HG03571 (cell line): Measurements from ENCODE around the gene LLGL1.
"Not testable (repeated sequence)": the region's sequence is repeated elsewhere in the genome, so short reads cannot be mapped to it uniquely, and the experiment has no call there.

Source experiments
- ATAC-seq: cut with Tn5 transposase; IDR thresholded peaks from one replicate; pipeline ENCODE4 v1.9.1; 2021; ENCODE audit not compliant: unreplicated experiment

Gene LLGL1

DNA sequence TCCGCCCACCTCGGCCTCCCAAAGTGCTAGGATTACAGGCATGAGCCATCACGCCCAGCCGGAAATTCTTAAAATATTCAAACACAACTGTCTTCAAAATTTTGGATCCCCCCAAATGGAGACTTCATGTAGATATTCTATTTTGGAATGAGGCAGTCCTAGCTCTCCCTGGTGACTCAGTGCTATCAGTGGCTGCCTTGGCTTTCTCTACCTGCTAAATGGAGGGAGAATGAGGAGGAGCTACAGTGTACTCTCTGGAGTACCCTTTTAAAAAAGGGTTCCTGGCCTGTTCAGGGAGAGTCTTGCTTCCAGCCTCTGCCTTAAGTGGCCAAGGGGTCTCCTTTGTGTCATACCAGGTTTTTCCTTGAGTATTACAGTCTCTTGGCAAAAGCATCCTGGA, 31.0 kb upstream of the LLGL1 start:
- no peak for ATAC-seq

GRCh38 chr17:18194804-18195203, 30.6 kb upstream of the LLGL1 start:
- no peak for ATAC-seq

DNA sequence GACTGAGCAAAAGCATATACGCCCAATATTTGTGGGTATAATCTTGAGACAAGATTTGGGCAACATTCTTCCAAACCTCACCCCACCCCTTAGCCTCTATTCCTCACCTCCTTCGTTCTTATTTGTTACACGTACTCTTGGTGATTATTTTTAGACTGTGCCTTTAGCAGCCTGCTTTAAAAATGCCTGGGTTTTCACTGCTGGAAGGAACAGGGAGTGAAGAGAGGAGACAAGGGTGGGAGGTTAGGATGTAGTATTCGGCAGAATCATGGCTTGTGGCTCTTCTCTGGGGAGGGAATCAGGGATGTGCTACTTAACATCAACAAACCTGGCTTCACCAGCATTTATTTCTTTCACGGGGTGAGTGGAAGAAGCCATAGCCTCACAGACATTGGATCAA, 30.2 kb upstream of the LLGL1 start:
- no peak for ATAC-seq

DNA sequence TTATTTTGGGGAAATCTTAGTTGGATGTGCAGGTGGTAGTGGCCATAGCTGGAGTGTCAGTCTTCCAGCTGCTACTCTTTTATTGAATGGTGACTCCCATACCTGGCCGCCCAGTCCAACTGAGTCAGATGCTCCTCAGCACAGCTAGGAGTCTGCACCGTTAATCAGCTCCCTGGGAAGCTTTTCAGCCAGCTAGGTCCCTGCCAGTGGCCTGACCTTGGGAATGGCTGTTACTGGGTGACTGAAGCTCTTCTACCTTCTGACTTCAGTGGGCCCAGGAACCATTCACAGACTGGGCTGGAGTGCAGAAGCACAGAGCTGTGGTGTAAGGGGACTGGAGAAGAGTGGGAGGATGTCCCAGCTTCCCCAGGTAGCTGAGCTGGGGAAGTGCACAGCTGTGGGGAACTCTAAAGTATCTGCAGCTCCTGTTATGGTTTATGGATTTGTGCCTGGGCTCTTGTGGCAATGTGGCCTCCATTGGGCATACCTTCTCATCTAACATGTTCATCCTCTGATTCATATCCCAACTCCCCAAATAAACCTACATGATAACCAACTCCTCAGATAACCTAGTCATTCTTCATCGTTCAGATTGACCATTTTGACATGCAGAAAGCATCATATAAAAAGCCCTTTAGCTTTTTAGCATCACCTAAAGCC, 27.8 kb upstream of the LLGL1 start:
- ATAC-seq = no peak

- no peak for ATAC-seq
Observed at GRCh38 chr17:18198530-18198929, 26.9 kb upstream of the LLGL1 start.

DNA sequence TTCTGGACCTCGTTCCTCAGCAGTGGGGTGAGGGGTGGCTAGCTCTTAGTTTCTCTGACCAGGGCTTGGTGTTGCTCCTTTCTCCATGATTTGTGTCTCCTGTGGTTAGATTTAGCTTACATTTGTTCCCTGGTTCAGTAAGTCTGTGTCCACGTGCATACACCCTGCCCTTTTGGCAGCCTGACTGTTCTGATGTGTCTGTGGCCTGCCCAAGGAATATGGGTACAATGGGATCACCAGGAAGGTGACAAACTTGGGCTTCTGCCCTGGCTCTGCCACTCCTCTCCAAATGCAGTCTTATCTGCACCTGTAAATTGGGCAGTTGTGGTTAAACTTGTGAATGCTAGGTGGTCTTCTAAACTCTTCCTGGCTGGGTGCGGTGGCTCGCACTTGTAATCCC, 24.3 kb upstream of the LLGL1 start:
- no peak for ATAC-seq

- no peak for ATAC-seq
Observed at GRCh38 chr17:18203308-18203707, 22.1 kb upstream of the LLGL1 start.

- no peak for ATAC-seq
Observed at GRCh38 chr17:18205861-18206260, 19.6 kb upstream of the LLGL1 start.

DNA sequence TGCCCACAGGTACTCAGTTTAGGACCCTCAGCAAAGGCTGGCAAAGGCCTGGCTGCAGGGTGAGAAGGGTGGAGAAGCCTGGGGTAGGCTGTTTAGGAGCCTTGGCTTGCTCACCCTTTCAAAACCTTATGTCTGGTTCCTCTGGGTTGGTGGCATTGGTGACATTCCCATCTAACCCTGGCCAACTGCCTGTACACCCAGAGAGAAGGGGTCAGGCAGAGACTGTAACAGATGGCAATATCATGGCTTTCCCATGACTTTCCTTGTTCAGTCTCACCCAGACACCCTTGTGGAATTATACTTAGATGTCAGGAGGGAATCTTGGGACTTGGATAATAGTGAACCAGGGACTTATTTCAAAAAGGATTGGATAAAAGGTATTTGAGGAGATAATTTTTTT, 18.5 kb upstream of the LLGL1 start:
- ATAC-seq = no peak

GRCh38 chr17:18208092-18208491, 17.3 kb upstream of the LLGL1 start:
- ATAC-seq = no peak

DNA sequence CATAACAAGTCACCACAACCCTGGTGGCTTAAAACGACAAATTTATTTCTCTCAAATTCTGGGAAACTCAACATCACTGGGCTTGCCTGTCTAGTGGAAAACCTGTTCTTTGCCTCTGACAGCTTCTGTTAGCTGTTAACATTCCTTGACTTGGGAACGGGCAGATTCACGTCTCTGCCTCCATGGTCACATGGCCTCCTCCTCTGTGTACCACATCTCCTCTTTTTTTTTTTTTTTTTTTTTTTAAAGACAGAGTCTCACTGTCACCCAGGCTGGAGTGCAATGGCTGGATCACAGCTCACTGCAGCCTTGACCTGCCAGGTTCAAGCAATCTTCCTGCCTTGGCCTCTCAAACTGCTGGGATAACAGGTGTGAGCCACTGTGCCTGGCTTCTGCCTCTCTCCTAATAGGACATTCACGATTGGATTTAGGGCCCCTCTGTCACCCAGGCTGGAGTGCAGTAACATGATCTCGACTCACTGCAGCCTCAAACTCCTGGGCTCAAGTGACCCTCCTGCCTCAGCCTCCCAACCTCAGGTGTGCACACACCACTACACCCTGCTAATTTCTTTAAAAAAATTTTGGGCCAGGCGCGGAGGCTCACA, 11.7 kb upstream of the LLGL1 start:
- ATAC-seq = no peak

DNA sequence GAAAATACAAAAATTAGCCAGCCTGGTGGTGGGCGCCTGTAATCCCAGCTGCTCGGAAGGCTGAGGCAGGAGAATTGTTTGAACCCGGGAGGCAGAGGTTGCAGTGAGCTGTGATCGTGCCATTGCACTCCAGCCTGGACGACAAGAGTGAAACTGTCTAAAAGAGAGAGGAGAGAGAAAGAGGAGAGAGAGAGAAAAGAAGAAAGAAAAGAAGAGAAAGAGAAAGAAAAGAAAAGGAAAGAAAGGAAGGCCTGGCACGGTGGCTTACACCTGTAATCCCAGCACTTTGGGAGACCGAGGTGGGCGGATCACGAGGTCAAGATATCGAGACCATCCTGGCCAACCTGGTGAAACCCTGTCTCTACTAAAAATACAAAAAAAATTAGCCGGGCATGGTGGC, 8.5 kb upstream of the LLGL1 start:
- not testable (repeated sequence) for ATAC-seq

GRCh38 chr17:18217412-18218015, 7.9 kb upstream of the LLGL1 start:
- ATAC-seq = no peak

GRCh38 chr17:18218756-18219415, 6.5 kb upstream of the LLGL1 start:
- no peak for ATAC-seq

DNA sequence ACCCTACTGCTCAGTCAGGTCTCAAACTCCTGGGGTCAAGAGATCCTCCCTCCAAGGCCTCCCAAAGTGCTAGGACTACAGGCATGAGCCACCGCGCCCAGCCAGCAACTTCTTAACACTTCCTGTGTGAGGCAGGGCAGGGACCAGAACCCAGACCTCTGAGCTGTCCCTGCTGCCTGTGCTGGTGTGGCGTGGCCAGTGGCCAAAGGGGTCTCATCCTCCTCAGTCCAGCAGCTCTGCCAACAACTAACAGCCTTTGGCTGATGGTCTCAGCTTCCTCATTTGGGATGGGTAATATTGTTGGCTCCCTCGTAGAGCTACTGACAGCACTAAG, 1.4 kb upstream of the LLGL1 start:
- ATAC-seq = no peak

DNA sequence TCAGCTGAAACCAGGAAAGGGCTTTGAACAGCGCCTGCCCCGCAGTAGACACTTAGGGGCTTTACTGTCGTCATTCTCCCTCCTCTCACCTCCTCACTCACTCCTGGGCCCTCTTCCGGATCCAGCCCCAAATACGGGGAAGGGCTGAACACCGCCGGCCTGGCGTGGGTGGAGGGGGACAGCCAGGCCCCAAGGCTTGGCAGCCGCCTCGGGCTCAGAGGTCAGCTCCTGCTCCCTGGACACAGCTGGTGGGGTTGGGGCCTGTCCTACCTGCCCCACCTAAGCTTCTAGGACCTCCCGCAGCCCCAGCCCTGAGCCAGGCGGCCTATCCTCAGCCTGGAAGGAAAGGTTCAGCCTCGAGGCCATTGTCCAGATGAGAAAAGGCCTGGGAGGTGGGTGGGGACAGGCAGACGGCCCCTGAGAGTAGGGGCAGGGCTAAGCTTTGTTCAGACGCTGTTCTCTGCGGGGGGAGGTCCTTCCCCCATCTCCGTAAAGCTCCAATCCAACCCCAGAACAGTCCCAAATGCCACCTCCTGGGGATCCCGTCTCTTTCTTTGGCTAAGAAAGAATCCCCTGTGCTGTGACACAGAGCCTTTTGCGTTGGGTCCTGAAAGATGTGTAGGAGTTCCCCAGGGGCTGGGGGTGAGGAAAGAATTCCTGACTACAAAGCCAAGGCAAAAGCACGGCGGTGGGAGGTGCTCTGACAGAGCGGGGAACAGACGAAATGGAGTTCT, 881 bp upstream of the LLGL1 start:
- no peak for ATAC-seq

DNA sequence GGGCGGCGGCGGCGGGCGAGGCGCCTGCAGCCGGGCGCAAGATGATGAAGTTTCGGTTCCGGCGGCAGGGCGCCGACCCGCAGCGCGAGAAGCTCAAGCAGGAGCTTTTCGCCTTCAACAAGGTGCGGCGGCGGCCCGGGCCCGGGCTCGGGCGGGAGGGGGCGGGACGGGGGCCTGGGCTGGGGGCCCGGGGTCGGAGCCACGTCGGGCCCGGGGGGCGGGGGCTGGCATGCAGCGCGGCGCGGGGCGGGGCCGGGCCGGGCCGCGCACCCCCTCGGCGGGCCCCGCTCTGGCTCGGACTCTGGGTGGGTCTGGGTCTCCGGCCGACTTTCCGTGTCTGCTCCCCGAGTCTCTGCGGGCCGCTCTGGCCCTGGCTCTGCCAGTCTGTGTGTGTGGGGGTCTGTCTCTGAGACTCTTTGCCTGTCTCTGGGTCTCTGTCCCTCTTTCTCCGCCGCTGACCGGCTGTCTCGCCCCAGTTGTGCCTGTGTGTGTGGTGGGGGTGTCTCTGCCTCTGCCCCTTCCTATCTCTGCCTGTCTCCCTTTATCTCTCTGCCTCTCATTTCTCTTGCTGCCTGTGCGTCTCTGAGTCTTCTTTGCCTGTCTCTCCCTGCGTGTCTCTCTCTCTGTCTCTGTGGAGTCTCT, 328 bp downstream of the LLGL1 start:
- ATAC-seq = no peak

DNA sequence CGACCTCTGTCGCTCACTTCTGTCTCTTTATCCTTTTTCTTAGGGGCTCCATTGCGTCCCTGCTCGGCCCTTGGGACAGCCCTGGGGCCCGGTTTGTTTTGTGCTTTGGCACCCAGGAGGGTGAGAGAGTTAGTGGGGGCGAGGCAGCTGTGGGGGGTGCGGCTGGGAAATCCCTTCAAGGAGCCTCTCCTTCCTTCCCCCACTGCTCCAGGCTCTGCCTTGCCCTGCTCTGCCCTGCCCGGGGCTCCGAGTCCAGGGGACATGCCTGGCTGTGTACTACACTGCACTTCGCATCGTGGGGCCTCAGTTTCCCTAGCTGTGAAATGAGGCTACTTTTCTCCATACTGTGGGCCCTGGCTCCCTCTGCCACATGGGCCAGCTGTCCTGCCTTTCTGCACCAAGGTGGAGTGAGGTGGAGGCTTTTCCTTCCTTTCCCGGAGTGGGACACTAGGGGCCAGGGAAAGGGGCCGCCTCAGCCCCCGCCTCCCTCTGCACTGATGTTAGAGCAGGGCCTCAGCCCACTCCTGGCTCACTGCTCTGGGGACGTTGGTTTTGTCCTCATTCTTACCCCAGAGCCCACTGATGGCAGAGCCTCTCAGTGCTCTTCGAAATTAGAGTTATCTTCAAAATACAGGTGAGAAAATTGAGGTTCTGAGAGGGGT, 980 bp downstream of the LLGL1 start:
- no peak for ATAC-seq

- ATAC-seq = no peak
Observed at GRCh38 chr17:18227635-18228034, 2.2 kb downstream of the LLGL1 start.

DNA sequence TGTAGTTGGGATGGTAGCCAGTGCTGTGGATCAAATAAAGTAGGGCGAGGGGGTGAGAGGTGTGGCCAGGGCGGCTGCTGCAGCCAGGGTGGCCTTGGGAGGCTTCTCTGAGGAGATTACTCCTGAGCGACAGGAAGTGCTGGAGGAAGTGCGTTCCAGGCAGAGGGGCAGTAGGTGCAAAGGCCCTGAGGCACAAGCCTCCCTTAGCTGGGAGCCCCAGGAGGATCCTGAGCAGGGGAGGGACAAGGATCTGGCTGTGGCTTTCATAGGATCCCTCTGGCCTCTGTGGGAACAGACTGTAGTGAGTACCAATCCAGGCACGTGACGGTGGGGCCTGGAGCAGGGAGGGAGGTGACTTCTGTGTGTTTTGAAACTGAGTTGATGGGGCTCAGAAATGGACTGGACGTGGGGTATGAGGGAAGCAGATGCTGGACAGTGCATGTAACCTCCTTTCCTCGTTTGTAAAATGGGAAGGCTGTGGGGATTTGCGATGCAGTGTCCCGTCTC, 2.8 kb downstream of the LLGL1 start:
- ATAC-seq = no peak
